Stimulated activated CD4-positive, alpha-beta T cell treated with anti-CD3 and anti-CD28 coated beads, Interleukin-4, amount 100 ng/mL, for 1 hour (primary cell): ENCODE results near the gene IDE.
"Not testable (repeated sequence)": the region's sequence is repeated elsewhere in the genome, so short reads cannot be mapped to it uniquely, and the experiment has no call there.

ENCODE experiments used
- DNase-seq: peaks from one replicate; pipeline ENCODE4 v3.0.0-alpha.2; 2020

Gene IDE

DNA sequence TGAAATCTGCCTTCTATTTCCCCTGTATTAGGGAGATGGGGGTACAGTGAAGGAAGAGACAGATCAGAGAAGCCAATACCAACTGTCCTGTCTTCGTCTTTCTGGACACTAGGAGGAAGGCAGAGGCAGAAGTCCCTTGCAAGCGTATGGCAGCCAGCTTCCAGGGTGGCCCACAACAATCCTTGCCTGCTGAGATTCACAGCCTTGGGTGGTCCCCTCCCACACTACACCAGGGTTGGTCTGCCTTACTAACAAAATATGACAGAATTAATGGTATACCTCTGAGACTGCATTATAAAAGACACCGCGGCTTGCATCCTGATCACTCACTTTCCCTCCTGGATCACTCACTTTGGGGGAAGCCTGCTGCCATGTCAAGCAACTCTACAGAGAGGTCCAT is 90.4 kb downstream of the IDE start:
- no peak for DNase-seq

DNA sequence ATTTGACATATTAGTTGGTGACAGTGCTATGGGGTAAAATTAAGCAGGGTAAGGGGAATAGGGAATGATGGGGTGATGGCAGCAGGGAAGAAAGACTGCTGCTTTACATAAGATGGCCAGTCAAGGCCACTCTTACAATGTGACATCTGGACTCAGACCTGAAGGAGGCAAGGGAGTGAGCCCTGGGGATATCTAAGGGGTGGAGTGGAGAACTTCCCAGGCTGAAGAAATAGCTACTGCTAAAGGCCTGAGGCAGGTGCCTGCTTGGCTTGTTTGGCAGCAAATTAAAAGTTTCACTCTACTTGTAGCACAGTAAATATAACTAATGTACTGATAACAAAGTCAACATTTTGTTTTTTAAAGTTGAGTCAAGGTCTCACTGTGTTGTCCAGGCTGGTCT is 93.5 kb downstream of the IDE start:
- DNase-seq: no peak

DNA sequence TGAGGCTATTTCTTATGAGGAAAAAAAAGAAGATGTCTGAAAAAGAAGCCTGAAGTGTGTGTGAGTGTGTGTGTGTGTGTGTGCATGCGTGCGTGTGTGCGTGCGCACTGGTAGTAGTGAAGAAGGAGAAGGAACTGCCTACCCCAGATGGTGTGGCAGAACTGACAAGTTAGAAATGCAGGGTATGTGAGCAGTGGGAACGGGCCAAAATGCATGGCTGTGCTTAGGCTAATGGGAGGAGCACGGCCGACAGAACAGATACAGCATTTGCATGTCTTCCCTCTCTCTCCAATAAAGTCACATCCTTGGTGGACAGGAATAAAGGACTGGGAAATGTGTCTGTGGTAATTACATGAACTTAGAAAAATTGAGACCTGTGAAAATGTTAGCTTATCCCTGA is 94.3 kb downstream of the IDE start:
- DNase-seq: no peak

DNA sequence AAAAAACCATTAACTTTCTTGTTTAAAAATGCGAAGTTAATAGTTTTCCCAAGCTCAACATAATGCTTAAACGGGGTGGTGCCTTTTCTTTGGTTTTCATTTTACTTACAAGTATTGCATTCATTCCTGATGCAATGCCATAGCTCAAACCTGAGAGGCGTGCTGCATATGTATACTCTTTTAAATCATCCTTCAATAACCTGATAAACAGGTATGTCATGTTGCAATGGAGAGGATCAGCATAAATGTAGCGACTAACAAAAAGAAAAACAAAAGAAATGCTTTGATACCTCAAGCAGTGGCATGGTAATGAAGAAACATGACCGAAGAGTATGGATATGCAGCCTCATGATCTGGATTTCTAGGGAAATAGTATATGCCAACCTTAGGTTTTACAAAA is 95.4 kb downstream of the IDE start:
- no peak for DNase-seq

DNA sequence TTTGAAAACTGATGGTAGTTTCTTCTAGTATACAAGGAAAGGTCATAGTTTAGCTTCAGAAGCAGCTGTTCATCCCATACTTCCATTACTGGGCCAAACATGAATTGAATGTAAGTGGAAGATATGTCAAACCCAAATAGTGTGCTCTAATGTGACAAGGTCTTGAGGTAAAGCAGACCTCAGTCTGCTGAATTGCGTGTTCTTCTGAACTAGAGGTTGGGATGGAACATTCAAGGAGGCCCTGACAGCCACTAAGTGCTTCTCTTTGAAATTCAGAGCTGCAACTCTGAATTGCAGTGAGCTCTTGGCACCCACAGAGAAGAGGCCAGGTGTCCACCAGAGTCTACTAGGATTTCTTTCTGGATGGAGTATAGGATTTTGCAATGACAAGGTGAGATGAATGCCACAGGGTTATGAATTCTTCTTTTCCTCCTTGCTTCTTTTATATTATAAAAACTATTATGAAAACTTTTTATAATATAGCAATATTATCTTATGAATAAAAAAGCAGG is 98.5 kb downstream of the IDE start:
- DNase-seq: no peak

DNA sequence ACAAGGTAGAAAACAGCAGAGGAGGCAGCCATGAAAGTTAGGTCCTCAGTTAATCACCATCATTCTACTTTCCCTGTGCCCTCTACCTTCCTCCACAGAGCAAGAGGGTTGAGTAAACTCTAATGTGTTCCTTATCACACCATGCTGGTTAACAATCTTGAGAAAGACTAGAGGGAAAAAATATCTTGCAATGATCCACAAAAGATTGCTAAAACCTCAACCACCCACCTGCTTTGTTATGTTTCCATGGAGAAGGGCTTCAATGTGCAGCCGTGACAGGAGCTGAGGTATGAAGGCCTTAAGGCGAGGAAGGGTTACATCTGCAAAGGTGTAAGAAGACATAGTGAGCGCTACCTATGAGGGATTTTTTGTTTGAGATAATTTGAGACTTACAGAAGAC is 103.9 kb downstream of the IDE start:
- no peak for DNase-seq

DNA sequence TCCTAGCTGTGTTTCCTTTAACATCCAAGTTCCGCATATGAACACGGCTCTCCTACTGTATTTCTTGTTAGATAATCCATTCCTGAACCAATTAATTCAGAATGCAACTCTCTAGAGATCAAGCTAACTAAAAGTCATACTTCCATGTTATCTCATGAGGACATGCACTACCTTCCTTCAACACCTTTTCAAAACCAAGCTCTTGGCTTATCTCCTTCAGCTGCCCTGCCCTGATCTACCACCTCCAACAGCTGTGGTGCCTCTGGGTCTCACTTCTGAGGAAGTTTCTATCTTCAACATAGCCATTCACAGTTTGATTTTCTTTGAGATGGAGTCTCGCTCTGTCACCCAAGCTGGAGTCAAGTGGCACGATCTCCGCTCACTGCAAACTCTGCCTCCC is 109.5 kb downstream of the IDE start:
- DNase-seq: no peak

DNA sequence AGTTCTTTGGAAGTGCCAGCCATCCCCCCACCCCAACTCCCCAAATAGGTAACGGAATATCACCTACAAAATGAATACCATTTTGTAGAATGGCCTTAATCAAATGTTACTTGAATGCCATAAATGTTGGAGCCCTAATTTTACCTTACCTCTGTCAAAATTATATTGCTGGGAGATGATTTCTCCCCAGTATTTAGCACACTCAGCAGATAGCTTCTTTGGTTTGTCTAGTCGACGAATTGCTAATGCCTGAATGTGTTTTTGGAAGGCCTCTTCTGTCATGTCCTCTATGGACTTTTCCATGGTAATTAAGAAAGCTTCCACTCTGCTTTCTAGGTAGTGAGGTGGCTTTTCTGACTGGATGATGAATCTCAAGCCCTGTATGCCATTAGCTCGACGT is 110.3 kb downstream of the IDE start:
- no peak for DNase-seq

DNA sequence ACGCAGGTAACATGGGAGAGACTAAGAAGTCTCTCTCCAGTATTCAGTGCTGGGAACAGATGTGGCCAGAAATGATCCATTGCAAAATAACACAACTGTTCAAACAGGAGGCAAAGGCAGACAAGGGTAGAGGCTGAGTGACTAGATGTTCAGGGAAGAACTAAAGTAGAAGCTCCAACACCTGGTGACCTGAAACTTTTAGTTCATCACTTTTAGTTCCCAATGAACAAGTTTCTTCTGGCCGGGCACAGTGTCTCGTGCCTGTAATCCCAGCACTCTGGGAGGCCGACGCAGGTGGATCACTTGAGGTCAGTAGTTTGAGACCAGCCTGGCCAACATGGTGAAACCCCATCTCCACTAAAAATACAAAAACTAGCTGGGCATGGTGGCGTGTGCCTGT is 118.9 kb downstream of the IDE start:
- not testable (repeated sequence) for DNase-seq

DNA sequence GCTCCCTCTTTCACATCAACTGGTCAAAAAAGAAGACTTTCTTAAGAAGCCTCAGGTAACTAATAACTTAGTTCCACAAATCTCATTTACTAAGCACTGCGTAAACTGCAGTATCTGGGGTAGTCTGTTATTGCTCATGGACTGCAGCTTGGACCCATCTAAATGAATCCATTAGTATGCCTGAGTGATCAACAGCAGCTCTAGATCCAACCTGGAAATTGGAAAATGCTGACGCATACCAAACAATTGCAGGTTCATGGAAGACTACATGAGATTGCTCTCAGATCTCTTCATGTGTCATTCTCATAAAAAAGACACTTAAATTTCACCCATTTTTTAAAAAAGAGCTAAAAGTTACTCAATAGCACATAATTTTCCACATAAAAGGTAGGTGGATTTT is 121.6 kb downstream of the IDE start:
- DNase-seq: no peak

DNA sequence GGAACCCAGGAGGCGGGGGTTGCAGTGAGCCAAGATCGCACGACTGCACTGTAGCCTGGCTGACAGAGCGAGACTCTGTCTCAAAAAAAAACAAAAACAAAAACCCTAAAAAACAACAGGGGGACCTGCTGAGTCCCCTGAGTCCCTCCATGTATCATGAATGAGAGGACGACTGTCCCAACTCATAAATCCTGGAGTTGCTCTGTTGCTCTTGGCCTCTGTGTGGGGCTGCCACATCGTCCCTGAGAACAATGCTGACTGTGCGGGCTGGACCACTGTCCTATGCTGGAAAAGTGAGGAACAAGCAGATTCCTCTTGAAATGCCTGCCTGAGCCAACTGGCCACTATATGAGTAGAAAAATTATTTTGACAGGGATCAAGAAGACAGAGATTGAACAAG is 122.5 kb downstream of the IDE start:
- DNase-seq: no peak

DNA sequence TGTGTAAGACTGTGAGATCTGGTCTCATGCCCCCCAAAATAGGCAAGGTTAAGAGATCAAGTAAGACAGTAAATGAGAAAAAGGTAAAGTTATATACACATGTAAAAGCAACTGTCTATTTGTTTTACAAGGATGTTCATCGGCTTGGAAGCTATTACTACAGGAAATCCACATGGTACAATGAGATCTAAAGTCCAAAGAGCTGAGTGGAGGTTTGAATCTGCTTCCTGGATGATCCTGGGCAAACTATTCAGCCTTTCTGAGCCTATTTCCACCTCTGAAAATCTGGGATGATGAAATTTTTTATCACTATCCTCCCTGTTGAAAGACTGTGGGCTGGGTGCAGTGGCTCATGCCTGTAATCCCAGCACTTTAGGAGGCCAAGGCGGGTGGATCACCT is 123.0 kb downstream of the IDE start:
- DNase-seq: no peak

DNA sequence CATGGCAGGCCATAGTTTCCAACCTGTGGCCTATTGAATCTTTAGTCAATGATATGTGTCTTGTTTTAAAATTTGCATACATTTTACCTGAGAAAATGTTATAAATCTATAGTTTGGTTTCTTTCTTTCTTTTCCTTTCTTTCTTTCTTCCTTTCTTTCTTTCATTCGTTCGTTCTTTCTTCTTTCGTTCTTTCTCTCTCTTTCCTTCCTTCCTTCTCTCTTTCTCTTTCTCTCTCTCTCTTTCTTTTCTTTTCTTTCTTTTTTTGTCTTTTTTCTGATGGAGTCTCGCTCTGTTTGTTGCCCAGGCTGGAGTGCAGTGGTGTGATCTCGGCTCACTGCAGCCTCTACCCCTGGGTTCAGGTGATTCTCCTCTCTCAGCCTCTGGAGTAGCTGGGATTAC is 133.3 kb downstream of the IDE start:
- DNase-seq: no peak

DNA sequence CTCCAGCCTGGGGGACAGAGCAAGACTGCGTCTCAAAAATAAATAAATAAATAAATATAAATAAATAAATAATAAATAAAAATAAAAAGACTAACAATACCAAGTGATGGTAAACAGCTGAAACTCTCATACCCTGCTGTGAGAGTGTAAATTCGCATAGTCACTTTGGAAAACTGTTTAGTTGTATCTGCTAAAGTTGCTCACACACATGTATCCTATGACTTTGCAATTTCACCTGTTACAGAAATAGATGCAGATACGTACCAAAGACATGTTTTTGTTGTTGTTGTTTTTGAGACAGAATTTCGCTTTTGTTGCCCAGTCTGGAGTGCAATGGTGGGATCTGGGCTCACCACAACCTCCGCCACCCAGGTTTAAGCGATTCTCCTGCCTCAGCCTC is 135.7 kb downstream of the IDE start:
- DNase-seq: no peak

DNA sequence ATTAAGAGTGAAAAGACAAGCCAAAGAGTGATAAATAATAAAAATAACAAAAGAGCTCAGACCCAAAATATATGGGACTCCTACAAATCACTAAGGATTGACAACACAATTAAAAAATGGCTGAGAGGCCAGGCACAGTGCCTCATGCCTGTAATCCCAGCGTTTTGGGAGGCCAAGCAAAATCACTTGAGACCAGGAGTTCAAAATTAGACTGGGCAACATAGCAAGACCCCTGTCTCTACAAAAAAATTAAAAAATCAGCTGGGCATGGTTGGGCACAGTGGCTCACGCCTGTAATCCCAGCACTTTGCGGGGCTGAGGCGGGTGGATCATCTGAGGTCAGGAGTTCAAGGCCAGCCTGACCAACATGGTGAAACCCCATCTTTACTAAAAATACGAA is 137.3 kb downstream of the IDE start:
- DNase-seq: no peak

DNA sequence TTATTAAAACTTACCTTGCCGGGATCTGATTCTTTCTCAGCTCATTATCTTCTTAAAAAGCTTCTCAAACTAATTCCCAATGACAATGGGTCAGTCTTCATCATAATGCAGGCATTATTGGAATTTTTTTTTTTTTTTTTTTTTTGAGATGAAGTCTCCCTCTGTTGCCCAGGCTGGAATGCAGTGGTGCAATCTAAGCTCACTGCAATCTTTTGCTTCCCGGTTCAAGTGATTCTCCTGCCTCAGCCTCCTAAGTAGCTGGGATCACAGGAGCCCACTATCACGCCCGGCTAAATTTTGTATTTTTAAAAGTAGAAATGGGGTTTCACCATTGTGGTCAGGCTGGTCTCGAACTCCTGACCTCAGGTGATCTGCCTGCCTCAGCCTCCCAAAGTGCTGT is 137.8 kb downstream of the IDE start:
- not testable (repeated sequence) for DNase-seq

DNA sequence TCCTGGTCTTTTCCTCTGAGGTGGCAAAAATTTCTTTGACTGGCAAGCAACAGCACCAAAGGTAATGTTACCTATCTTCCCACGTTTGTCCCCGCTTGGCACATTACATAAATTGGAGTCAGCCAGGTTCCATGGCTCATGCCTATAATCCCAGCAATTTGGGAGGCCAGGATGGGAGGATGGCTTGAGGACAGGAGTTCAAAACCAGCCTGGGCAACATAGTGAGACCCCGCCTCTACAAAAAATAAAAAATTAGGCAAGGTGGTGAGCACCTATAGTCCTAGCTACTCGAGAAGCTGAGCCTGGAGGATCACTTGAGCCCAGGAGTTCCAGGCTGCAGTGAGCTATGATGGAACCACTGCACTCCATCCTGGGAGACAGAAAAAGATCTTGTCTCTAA is 139.5 kb downstream of the IDE start:
- DNase-seq: no peak

DNA sequence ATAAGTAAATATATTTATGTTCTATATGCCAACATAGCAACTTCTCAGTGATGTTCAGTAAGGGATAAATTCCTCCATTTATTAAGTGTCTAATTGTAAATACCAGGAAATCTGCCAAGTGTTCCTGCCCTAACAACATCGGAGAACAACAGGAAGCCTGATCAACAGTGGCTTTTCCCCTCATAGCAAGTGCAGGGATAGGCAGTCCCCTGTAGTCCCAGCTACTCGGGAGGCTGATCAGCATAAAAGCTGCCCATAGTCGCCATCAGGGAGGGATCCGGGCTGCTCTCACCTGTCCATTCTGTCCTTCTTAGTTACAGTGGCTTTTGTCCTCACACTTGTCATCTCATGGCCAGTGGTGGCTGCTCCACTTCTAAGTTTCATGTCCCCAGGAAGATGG is 141.3 kb downstream of the IDE start:
- no peak for DNase-seq

DNA sequence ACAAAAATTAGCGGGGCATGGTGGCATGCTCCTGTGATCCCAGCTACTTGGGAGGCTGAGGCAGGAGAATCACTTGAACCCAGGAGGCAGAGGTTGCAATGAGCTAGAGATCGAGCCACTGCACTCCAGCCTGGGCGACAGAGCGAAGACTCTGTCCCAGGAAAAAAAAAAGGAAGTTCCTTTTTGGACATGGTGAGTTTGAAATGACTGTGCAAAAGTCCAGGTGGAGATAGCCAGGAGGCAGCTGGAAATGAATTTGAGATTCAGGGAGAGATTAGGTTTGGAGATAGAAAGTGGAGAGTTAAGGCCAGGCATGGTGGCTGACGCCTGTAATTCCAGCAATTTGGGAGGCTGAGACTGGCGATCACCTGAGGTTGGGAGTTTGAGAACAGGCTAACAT is 143.8 kb downstream of the IDE start:
- DNase-seq: no peak

DNA sequence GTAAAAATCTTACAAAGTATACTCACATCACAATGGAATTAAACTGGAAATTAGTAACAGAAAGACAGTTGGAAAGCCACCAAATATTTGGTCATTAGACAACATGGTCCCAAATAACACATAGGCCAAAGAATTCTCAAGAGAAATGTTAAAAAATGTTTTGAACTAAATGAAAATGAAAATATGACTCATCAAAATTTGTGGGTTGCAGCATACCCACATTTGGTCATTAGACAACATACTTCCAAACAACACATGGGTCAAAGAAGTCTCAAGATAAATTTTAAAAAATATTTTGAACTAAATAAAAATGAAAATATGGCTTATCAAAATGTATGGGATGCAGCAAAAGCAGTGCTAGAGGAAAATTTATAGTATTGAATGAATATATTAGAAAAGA is 152.3 kb downstream of the IDE start:
- DNase-seq: no peak

DNA sequence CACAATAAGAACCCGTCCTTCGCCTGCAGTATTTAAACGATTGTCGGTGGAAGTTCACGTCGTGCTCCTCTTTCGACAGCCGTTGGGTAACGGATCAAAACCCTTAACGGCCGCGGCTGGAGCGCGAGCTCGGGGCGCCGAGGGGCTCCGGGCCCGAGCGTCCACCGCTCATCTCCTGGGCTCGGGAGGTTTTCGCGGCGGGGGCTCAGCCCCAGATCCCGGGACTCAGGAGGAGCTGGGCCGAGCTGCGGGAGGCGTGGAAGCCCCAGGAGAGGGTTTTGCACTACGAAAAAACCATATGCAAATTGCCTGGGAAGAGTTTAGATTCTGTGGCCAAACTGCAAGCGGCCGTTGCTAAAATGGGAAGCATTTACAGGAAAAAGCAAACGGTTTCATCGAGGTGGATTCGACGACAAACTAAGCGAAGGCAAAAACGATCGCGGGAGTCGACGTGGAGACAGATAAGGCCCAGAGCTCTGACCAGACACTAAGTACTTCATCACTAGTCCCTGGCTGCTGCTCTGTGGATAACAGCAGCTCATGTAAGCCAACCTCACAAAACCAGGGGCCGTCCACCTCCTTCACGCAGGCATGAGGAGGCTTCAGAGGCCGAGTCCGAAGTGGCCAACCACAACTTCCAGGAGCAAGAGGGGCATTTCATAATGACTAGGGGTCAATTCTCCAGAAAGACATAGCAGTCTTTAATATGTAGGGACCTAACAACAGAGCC is 153.2 kb downstream of the IDE start:
- DNase-seq: no peak

DNA sequence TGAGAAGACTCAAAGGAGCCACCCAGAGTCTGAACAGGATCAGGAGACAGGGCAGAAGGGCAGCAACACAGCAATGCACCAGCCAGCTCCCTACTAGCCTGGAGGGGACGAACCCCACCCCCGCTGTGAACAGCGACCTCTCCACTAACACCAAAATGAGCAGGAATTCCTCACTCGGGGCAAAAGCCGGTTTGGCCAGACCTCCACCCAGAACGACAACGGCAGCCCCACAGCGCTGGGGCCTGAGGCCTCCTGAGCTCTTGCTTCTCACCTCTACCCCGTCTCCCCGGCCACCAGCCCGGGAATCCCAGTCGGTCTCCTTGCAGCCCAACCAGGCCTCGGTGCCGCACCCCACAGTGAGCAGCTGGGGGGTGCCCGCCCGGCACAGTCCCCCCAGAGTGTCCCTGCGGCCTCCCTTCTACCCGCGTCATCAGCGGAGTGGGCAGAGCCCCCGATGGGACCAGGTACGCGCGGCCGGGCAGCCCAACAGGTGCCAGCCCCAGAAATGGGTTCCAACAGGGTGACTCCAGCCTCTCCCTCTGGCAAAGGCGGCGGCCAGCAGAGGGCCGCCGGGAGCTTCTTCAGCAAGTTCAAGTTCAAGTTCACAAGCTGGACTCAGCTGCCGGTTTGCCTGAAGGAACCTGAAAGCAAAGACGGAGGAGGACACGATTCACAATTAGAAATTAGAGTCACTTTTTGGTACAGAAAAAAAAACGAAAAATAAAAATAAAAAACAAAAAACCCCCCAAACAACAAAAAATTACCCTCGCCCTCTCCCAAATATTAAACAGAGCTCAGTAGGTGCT is 153.9 kb downstream of the IDE start:
- no peak for DNase-seq

DNA sequence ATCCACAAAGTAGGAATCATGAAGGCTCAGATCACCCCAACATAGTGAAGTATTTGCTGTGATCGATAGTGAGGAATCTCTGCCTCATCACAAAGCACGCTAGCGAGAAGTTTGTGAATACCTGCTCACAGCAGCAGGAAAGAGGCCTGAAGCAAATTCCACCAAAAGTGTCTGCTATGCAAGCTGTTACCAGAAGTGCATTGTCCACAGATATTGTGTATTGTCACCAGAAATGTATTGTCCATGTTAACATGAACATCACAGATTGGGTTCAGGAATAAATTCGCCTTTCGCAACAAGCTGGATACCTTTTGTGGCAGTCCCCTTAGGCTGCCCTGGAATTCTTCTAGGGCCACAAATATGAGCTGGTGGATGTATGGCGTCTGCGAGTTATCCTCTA is 155.0 kb downstream of the IDE start:
- no peak for DNase-seq

DNA sequence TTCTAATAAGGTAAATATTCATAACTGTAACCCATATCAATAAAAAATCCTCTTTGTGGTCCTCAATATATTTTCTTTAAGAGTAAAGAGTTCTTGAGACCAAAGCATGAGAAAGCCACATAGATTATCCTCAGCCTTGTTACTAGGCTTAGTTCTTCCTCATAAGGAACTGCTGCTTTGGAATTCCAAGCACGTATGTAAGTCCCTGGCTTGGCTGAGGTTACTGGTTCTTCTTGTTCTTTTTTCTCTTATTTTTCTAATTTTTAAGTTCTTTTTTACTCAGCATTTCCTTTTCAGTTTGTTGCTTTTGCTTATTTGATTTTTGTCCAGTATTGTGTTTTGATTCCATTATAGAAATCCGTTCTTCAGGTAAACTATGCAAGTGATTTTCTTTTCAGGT is 155.7 kb downstream of the IDE start:
- DNase-seq: no peak

DNA sequence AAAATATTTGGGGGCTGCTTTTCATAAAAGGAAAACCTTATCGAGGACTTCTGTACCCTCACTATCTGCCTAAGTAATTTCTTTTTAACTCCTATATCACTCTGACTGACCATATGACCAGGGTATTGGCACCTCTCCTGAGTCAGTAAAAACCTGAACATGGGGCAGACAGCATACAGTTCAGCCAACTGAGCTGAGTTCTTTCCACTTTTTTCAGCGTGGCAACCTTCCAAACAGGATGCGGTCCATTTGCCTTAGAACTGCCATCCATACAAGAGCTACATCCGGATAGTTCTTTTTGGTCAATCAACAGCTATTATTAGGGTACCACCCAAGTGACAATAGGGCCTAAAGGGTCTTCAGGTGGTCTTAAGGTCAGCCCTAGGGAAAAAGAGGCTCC is 160.4 kb downstream of the IDE start:
- no peak for DNase-seq
